PFSK-1 (cell line): ENCODE measurements around the gene HSBP1.

Experiments
- FOXP2 ChIP-seq: optimal IDR thresholded peaks from 2 replicates; pipeline ENCODE3; 2011; ENCODE audit warnings: borderline replicate concordance, control low read depth, inconsistent platforms; ENCODE audit not compliant: insufficient read depth; ENCODE audit errors: extremely low read length, extremely low read depth
- POLR2AphosphoS5 ChIP-seq: IDR thresholded peaks from 2 replicates; pipeline ENCODE4 v1.6.1; 2012; ENCODE audit warnings: low read depth, mild to moderate bottlenecking, control low read depth, low read length, moderate library complexity
- SIN3A ChIP-seq: IDR thresholded peaks from 2 replicates; pipeline ENCODE4 v1.6.1; 2012; ENCODE audit warnings: mild to moderate bottlenecking, low read length, moderate library complexity, borderline replicate concordance; ENCODE audit not compliant: insufficient read depth
- TAF1 ChIP-seq: IDR thresholded peaks from 2 replicates; pipeline ENCODE4 v1.6.1; 2012; ENCODE audit warnings: low read length, control low read depth, borderline replicate concordance; ENCODE audit not compliant: insufficient read depth
- TF ChIP-seq, protein P1 (sequence below), 2 experiments: IDR thresholded peaks; 2 replicates each; pipeline versions ENCODE4 v1.6.1 to v1.8.0; 2011 to 2012; ENCODE audit warnings: low read depth in 2 of 2, low read length in 2 of 2, control low read depth in 1 of 2, inconsistent platforms in 1 of 2, mild to moderate bottlenecking in 1 of 2, moderate library complexity in 1 of 2; ENCODE audit not compliant: insufficient read depth in 1 of 2

Gene HSBP1

DNA sequence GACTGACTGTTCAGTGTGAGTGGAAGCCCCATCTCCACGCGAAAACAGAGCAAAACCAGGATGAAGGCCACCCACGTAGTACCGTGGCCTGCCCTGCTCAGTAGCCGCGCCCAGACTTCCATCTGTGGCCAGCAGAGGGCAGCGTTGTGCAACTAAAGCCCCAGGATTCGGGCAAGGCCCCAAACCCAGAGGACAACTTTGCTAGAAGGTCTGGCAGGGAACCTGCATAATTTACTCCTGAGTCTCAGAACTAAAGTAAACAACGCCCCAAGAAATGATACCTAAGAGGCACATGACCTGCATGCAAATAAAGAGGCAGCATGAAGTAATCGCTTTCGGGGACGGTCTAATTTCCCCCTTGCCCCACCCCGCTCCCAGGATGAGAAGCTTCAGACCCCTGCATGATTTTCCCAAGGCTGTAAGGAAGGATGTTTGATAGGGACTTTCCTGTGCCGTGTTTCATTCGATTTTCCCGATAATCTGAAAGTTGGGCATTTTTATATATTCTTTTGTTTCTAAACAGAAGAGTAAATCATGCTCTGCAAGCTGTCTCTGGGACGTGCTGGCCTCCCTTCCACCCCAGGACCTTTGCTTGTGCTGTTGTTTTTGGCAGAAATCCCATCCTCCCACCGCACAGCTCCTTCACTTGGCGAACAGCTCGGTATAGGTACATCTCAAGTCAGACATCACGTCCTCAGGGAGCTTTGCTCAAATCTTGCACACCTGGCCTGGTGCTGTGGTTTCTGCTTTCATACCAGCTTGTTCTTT lies 18.6 kb downstream of the HSBP1 start:
- TF ChIP-seq, protein P1, sequence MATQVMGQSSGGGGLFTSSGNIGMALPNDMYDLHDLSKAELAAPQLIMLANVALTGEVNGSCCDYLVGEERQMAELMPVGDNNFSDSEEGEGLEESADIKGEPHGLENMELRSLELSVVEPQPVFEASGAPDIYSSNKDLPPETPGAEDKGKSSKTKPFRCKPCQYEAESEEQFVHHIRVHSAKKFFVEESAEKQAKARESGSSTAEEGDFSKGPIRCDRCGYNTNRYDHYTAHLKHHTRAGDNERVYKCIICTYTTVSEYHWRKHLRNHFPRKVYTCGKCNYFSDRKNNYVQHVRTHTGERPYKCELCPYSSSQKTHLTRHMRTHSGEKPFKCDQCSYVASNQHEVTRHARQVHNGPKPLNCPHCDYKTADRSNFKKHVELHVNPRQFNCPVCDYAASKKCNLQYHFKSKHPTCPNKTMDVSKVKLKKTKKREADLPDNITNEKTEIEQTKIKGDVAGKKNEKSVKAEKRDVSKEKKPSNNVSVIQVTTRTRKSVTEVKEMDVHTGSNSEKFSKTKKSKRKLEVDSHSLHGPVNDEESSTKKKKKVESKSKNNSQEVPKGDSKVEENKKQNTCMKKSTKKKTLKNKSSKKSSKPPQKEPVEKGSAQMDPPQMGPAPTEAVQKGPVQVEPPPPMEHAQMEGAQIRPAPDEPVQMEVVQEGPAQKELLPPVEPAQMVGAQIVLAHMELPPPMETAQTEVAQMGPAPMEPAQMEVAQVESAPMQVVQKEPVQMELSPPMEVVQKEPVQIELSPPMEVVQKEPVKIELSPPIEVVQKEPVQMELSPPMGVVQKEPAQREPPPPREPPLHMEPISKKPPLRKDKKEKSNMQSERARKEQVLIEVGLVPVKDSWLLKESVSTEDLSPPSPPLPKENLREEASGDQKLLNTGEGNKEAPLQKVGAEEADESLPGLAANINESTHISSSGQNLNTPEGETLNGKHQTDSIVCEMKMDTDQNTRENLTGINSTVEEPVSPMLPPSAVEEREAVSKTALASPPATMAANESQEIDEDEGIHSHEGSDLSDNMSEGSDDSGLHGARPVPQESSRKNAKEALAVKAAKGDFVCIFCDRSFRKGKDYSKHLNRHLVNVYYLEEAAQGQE (IDR thresholded peaks at IDR 0.05; ENCODE audit: insufficient read depth in 1 of 2, low read depth in 2 of 2, low read length in 2 of 2) = no peak
- no peak for TF ChIP-seq POLR2AphosphoS5
- no peak for TF ChIP-seq SIN3A
- TF ChIP-seq FOXP2 = no peak
- no peak for TF ChIP-seq TAF1

- no peak for TF ChIP-seq SIN3A
- TF ChIP-seq POLR2AphosphoS5 = no peak
- TF ChIP-seq FOXP2 = no peak
- TF ChIP-seq, protein P1 (IDR thresholded peaks at IDR 0.05; ENCODE audit: insufficient read depth in 1 of 2, low read depth in 2 of 2, low read length in 2 of 2) = no peak
- no peak for TF ChIP-seq TAF1
These were observed 22.5 kb downstream of the HSBP1 start for GRCh38 chr16:83830091-83830768.

- TF ChIP-seq TAF1 = no peak
- TF ChIP-seq, protein P1 (IDR thresholded peaks at IDR 0.05; ENCODE audit: insufficient read depth in 1 of 2, low read depth in 2 of 2, low read length in 2 of 2) = no peak
- no peak for TF ChIP-seq SIN3A
- TF ChIP-seq FOXP2 = no peak
- no peak for TF ChIP-seq POLR2AphosphoS5
These were observed 23.1 kb downstream of the HSBP1 start for GRCh38 chr16:83830769-83831455.

GRCh38 chr16:83831456-83831987 lies 23.7 kb downstream of the HSBP1 start:
- no peak for TF ChIP-seq POLR2AphosphoS5
- TF ChIP-seq FOXP2 = no peak
- no peak for TF ChIP-seq SIN3A
- no peak for TF ChIP-seq TAF1
- TF ChIP-seq, protein P1 (IDR thresholded peaks at IDR 0.05; ENCODE audit: insufficient read depth in 1 of 2, low read depth in 2 of 2, low read length in 2 of 2) = no peak
